ENCODE measurements around the gene ME3. TPM values are rescaled to one million over a fixed set of nuclear protein-coding genes. Genes with fewer than 3 reads are reported as not detected.

The ME3 gene
- total RNA-seq, 2 experiments from 2014 or later = not detected

DNA sequence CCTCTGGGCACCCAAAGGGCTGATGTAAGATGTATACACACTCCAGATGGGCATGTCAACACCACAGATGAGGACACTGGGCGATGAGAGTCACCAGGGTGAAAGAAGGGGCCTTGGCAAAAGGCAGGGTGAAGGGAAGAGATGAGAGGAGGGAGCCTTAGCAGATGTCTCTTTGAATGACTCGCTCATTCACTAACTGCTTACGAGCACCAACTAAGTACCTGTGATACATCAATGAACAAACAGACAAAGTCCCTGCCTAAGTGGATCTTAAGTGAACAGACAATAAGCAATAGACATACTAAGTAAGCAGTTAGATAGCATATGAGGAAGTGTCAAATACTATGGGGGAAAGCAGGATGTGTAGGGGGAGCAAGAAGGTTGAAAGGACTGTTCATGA lies 7.5 kb downstream of the ME3 start:
- BruUV-seq (replicated peaks) = no TSS peak
- DNase-seq (ENCODE audit: low spot score) = no peak
- no peaks in the 10 kb centered on the region for H3K9me3 ChIP-seq (ENCODE audit: low read length)
- no peak overlapping the region for H3K27ac ChIP-seq (ENCODE audit: low read depth, low read length, poor library complexity, severe bottlenecking)
- POLR2A ChIA-PET = no interaction called here
- no peak overlapping the region for H3K4me3 ChIP-seq (ENCODE audit: low read depth, low read length, poor library complexity, severe bottlenecking)
- no peak for TF ChIP-seq EZH2phosphoT487 (IDR thresholded peaks at IDR 0.05; ENCODE audit: borderline replicate concordance, low read depth, low read length)
- TF ChIP-seq, protein P1, sequence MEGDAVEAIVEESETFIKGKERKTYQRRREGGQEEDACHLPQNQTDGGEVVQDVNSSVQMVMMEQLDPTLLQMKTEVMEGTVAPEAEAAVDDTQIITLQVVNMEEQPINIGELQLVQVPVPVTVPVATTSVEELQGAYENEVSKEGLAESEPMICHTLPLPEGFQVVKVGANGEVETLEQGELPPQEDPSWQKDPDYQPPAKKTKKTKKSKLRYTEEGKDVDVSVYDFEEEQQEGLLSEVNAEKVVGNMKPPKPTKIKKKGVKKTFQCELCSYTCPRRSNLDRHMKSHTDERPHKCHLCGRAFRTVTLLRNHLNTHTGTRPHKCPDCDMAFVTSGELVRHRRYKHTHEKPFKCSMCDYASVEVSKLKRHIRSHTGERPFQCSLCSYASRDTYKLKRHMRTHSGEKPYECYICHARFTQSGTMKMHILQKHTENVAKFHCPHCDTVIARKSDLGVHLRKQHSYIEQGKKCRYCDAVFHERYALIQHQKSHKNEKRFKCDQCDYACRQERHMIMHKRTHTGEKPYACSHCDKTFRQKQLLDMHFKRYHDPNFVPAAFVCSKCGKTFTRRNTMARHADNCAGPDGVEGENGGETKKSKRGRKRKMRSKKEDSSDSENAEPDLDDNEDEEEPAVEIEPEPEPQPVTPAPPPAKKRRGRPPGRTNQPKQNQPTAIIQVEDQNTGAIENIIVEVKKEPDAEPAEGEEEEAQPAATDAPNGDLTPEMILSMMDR (conservative IDR thresholded peaks at IDR 0.05; ENCODE audit: low read length) = no peak
- no peaks in the 10 kb centered on the region for H3K9me2 ChIP-seq (ENCODE audit: insufficient read depth, low read length)
- H3K4me1 ChIP-seq (ENCODE audit: insufficient read depth, low read length, poor library complexity, severe bottlenecking) = no peaks in the 10 kb centered on the region
- H3K79me2 ChIP-seq (ENCODE audit: insufficient read depth, low read depth, low read length) = no peaks in the 10 kb centered on the region
- CTCF ChIA-PET (ENCODE audit: unreplicated experiment) = no interaction called here
- no peaks in the 10 kb centered on the region for H4K20me1 ChIP-seq (ENCODE audit: insufficient read depth, low read length)
- no peak overlapping the region for H3K4me2 ChIP-seq (ENCODE audit: low read length)
- intact Hi-C loops (cut with micrococcal nuclease; ENCODE audit: unreplicated experiment) = no loop called here
- H2AFZ ChIP-seq (ENCODE audit: low read length) = no peak overlapping the region
- H3K36me3 ChIP-seq (ENCODE audit: insufficient read depth, low read length) = no peaks in the 10 kb centered on the region

DNA sequence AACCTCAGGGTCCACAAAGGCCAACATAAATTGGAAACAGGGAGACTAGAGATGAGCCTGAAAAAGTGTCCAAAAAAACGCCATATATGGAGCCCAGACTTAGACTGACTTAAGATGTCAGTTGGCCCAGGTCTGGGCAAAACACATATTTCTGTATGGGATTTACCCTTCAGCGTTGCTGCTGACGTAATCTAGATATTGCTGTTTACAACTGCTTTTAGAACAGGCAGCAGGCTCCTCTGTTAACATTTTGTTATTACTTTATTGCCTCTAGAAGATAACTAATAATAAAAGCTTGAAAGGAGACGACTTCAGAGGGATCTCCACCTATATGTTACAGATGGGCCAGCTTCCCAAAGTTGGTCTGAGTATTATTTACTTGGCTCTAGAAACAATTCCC lies 8.7 kb downstream of the ME3 start:
- H3K9me2 ChIP-seq (ENCODE audit: insufficient read depth, low read length) = no peaks in the 10 kb centered on the region
- H3K4me2 ChIP-seq (ENCODE audit: low read length) = no peak overlapping the region
- no peaks in the 10 kb centered on the region for H4K20me1 ChIP-seq (ENCODE audit: insufficient read depth, low read length)
- H3K36me3 ChIP-seq (ENCODE audit: insufficient read depth, low read length) = no peaks in the 10 kb centered on the region
- no TSS peak for BruUV-seq (replicated peaks)
- ChIA-PET POLR2A (no interaction called here), CTCF (ENCODE audit: unreplicated experiment) (no interaction called here)
- H3K9me3 ChIP-seq (ENCODE audit: low read length) = no peaks in the 10 kb centered on the region
- no peak for DNase-seq (ENCODE audit: low spot score)
- intact Hi-C loops (cut with micrococcal nuclease; ENCODE audit: unreplicated experiment) = no loop called here
- TF ChIP-seq, protein P1 (conservative IDR thresholded peaks at IDR 0.05; ENCODE audit: low read length) = no peak
- no peak for TF ChIP-seq EZH2phosphoT487 (IDR thresholded peaks at IDR 0.05; ENCODE audit: borderline replicate concordance, low read depth, low read length)
- H3K4me1 ChIP-seq (ENCODE audit: insufficient read depth, low read length, poor library complexity, severe bottlenecking) = no peaks in the 10 kb centered on the region
- no peak overlapping the region for H3K27ac ChIP-seq (ENCODE audit: low read depth, low read length, poor library complexity, severe bottlenecking)
- H3K79me2 ChIP-seq (ENCODE audit: insufficient read depth, low read depth, low read length) = no peaks in the 10 kb centered on the region
- no peak overlapping the region for H2AFZ ChIP-seq (ENCODE audit: low read length)
- H3K4me3 ChIP-seq (ENCODE audit: low read depth, low read length, poor library complexity, severe bottlenecking) = no peak overlapping the region

DNA sequence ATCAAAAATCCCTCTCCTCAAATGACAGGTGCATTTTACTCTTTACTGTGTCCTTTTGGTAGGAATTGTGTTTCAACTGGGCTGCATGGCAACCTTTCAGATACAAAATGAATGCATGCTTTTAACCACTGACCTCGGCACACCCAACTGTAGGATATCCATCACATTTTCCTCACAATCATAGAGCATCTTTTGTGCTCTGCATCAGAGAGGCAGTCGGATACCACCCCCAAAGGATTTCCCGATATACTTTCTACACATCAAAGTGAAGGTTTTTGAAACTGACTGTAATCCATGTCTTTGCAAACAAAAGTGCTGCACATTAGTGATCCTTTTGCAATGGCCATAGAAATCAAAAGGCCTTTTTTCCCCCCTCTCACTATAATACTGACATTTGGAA lies 9.1 kb downstream of the ME3 start:
- no peaks in the 10 kb centered on the region for H3K4me1 ChIP-seq (ENCODE audit: insufficient read depth, low read length, poor library complexity, severe bottlenecking)
- no peaks in the 10 kb centered on the region for H3K9me3 ChIP-seq (ENCODE audit: low read length)
- BruUV-seq (replicated peaks) = no TSS peak
- CTCF ChIA-PET (ENCODE audit: unreplicated experiment) = no interaction called here
- H3K9me2 ChIP-seq (ENCODE audit: insufficient read depth, low read length) = no peaks in the 10 kb centered on the region
- no peak overlapping the region for H3K27ac ChIP-seq (ENCODE audit: low read depth, low read length, poor library complexity, severe bottlenecking)
- no peak overlapping the region for H3K4me2 ChIP-seq (ENCODE audit: low read length)
- H3K4me3 ChIP-seq (ENCODE audit: low read depth, low read length, poor library complexity, severe bottlenecking) = no peak overlapping the region
- POLR2A ChIA-PET = no interaction called here
- DNase-seq (ENCODE audit: low spot score) = no peak
- intact Hi-C loops (cut with micrococcal nuclease; ENCODE audit: unreplicated experiment) = no loop called here
- H3K79me2 ChIP-seq (ENCODE audit: insufficient read depth, low read depth, low read length) = no peaks in the 10 kb centered on the region
- H3K36me3 ChIP-seq (ENCODE audit: insufficient read depth, low read length) = no peaks in the 10 kb centered on the region
- no peak overlapping the region for H2AFZ ChIP-seq (ENCODE audit: low read length)
- TF ChIP-seq EZH2phosphoT487 (IDR thresholded peaks at IDR 0.05; ENCODE audit: borderline replicate concordance, low read depth, low read length) = no peak
- TF ChIP-seq, protein P1 (conservative IDR thresholded peaks at IDR 0.05; ENCODE audit: low read length) = no peak
- no peaks in the 10 kb centered on the region for H4K20me1 ChIP-seq (ENCODE audit: insufficient read depth, low read length)
